ENCODE measurements around the gene IL12RB2.

IL12RB2 gene

DNA sequence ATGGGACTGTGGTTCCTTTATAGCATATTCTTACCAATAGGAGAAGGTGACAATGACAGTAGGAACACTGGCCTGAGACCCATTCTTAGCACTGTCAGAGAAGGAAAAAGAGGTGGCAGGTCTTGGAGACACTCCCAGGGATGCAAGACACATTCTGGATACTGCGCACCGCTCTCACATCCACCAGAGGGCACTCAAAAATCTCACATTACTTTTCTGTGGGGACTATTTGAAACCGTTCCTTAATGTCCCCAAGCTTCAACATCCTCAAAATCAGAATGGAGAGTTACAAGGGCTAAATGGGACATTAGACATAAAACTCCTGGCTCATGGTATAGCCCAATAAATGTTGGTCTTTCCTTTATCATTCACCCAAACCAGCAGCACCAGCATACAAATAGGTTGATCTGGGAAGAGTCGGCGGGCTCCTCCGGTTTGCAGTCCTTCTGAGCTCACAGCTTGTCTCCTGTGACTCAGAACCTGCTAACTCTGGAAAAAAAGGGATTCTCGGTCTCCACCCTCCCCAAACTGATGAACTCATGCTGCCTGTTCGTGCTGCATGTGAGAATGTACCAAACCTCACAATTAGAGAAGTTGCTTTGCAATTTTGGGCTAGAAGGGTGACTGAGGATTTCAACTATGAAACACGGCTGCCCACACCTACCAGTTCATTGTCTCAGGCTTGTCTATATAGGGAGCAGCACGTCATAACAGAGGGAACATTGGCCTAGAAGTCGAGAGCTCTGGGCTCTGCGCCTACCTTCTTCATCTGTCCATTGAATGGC, 40.2 kb downstream of the IL12RB2 start:
- H3K36me3 Mint-ChIP-seq (ENCODE audit: low read depth): no peaks in the 10 kb centered on the region
- no peaks in the 10 kb centered on the region for H3K27me3 Mint-ChIP-seq
- H3K9me3 Mint-ChIP-seq: no peaks in the 10 kb centered on the region

GRCh38 chr1:67348586-67349252, 41.0 kb downstream of the IL12RB2 start:
- Mint-ChIP-seq H3K27ac (no peak overlapping the region), H3K36me3 (ENCODE audit: low read depth) (no peaks in the 10 kb centered on the region), H3K9me3 (no peaks in the 10 kb centered on the region), H3K4me1 (ENCODE audit: low read depth) (no peaks in the 10 kb centered on the region), H3K27me3 (no peaks in the 10 kb centered on the region), H3K4me3 (no peak overlapping the region)
- intact Hi-C loops (cut with micrococcal nuclease): no loop called here

More for the DNA sequence above, 40.2 kb downstream of the IL12RB2 start:
- Mint-ChIP-seq H3K27ac (no peak overlapping the region), H3K4me3 (no peak overlapping the region), H3K4me1 (ENCODE audit: low read depth) (no peaks in the 10 kb centered on the region)
- intact Hi-C loops (cut with micrococcal nuclease): loop anchor here (1.0 kb wide), 1 partner anchor 152 kb away; no protein-coding TSS in a partner anchor

DNA sequence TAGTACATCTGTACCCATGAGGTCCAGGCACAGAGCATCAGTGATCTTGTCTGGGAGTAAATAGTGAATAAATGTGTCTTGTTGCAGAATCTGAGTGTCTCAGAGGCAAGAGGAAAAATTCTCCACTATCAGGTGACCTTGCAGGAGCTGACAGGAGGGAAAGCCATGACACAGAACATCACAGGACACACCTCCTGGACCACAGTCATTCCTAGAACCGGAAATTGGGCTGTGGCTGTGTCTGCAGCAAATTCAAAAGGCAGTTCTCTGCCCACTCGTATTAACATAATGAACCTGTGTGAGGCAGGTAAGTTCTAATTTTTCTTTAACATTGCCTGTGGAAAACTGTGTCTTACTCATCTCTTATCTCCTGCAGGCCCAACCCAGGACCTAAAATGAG, 43.1 kb downstream of the IL12RB2 start:
- no peaks in the 10 kb centered on the region for H3K4me1 Mint-ChIP-seq (ENCODE audit: low read depth)
- H3K27me3 Mint-ChIP-seq: no peaks in the 10 kb centered on the region
- H3K9me3 Mint-ChIP-seq: no peaks in the 10 kb centered on the region
- H3K27ac Mint-ChIP-seq: no peak overlapping the region
- H3K4me3 Mint-ChIP-seq: no peak overlapping the region
- intact Hi-C loops (cut with micrococcal nuclease): no loop called here
- no peaks in the 10 kb centered on the region for H3K36me3 Mint-ChIP-seq (ENCODE audit: low read depth)

- no peaks in the 10 kb centered on the region for H3K27me3 Mint-ChIP-seq
- H3K4me1 Mint-ChIP-seq (ENCODE audit: low read depth): no peaks in the 10 kb centered on the region
- no peak overlapping the region for H3K27ac Mint-ChIP-seq
- H3K9me3 Mint-ChIP-seq: no peaks in the 10 kb centered on the region
- H3K36me3 Mint-ChIP-seq (ENCODE audit: low read depth): no peaks in the 10 kb centered on the region
- no peak overlapping the region for H3K4me3 Mint-ChIP-seq
- intact Hi-C loops (cut with micrococcal nuclease): no loop called here
Measured at GRCh38 chr1:67352211-67352610, 44.5 kb downstream of the IL12RB2 start.

DNA sequence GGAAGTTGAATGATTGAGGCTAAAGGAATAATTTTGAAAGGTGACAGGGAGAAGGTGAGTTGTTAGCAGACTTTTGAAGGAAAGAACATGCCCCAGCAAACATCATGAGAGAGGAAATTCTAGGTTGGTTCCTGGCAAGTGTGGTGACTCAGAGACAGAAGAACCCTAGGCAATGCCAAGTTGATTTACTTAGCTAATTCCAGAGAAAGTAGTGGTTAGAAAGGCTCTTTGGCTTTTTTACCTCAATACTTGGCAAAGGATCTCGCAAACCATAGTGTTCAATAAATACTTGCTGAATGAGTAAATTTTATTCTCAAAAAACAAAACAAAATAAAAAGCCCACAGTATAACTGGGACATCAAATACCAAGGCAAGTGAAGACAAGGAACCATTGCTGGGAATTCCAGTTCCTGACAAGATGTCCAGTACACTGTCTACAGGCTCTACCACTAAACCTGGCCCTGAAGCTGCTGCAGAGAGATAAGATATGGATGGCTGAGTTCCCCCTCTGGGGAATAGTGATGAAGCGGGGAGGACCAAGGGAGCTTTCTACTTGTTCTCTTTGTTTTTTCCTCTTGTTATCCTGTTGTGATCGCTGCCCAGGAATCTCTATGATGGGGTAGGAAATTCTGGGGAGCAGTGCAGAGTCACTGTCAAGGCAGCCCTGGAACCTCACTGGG, 48.2 kb downstream of the IL12RB2 start:
- intact Hi-C loops (cut with micrococcal nuclease): no loop called here
- no peak overlapping the region for H3K27ac Mint-ChIP-seq
- no peak overlapping the region for H3K4me3 Mint-ChIP-seq
- H3K27me3 Mint-ChIP-seq: no peaks in the 10 kb centered on the region
- no peaks in the 10 kb centered on the region for H3K9me3 Mint-ChIP-seq
- no peaks in the 10 kb centered on the region for H3K36me3 Mint-ChIP-seq (ENCODE audit: low read depth)
- H3K4me1 Mint-ChIP-seq (ENCODE audit: low read depth): no peaks in the 10 kb centered on the region

DNA sequence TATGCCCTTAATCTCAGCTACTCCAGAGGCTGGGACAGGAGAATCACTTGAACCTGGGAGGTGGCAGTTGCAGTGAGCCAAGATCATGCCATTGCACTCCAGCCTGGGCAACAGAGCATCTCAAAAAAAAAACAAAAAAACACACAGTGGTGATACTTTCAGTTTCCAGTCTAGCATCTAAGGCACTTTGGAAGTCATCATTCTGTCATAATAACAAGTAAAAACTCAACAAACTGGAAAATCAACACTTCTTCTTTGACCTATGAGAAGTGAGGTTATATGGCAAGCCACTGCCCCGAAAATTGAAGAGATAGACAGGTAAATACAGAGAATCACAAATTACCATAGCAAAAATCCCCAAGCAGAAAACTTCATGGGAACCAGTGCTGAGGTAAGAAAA, 51.9 kb downstream of the IL12RB2 start:
- no peaks in the 10 kb centered on the region for H3K36me3 Mint-ChIP-seq (ENCODE audit: low read depth)
- H3K27me3 Mint-ChIP-seq: no peaks in the 10 kb centered on the region
- no peaks in the 10 kb centered on the region for H3K4me1 Mint-ChIP-seq (ENCODE audit: low read depth)
- H3K27ac Mint-ChIP-seq: no peak overlapping the region
- H3K9me3 Mint-ChIP-seq: no peaks in the 10 kb centered on the region
- no peak overlapping the region for H3K4me3 Mint-ChIP-seq
- intact Hi-C loops (cut with micrococcal nuclease): no loop called here

DNA sequence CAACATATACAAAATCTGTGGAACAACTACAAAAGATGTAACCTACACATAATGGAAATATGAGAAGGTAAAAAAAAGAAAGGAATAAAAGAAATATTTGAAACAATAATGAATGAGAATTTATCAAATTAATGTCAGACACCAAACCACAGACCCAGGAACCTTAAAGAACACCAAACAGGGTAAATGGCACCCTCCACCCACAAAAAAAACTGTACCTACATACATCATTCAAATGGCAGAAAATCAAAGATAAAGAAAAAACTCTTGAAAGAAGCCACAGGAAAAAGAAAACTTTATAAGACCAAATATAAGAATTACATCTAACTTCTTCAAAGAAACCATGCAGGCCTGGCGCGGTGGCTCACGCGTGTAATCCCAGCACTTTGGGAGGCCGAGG, 54.0 kb downstream of the IL12RB2 start:
- H3K4me3 Mint-ChIP-seq: no peak overlapping the region
- H3K9me3 Mint-ChIP-seq: no peaks in the 10 kb centered on the region
- H3K27ac Mint-ChIP-seq: no peak overlapping the region
- no peaks in the 10 kb centered on the region for H3K27me3 Mint-ChIP-seq
- no peaks in the 10 kb centered on the region for H3K36me3 Mint-ChIP-seq (ENCODE audit: low read depth)
- H3K4me1 Mint-ChIP-seq (ENCODE audit: low read depth): no peaks in the 10 kb centered on the region
- intact Hi-C loops (cut with micrococcal nuclease): no loop called here

DNA sequence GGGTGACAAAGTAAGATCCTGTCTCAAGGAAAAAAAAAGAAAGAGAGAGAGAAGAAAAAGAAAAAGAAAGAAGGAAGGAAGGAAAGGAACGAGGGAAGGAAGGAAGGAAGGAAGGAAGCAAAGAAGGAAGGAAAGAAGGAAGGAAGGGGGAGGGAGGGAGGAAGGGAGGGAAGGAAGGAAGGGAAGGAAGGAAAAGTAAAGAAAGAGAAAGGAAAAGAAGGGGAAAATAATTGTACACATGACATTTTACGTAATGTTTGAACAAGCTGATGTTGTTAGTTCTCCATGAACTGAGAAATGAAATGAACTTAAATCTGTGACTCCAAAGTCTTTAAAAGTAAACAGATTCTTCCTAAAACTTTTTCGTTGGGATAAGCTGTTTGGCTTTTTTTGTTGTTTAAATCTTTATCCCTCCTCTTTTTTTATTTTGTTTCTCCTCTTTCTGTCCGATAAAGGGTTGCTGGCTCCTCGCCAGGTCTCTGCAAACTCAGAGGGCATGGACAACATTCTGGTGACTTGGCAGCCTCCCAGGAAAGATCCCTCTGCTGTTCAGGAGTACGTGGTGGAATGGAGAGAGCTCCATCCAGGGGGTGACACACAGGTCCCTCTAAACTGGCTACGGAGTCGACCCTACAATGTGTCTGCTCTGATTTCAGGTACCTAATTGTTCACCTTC, 59.8 kb downstream of the IL12RB2 start:
- Mint-ChIP-seq H3K27ac (no peak overlapping the region), H3K4me3 (no peak overlapping the region), H3K36me3 (ENCODE audit: low read depth) (no peaks in the 10 kb centered on the region), H3K9me3 (no peaks in the 10 kb centered on the region), H3K27me3 (no peaks in the 10 kb centered on the region), H3K4me1 (ENCODE audit: low read depth) (no peaks in the 10 kb centered on the region)
- intact Hi-C loops (cut with micrococcal nuclease): no loop called here

GRCh38 chr1:67368046-67368514, 60.4 kb downstream of the IL12RB2 start:
- intact Hi-C loops (cut with micrococcal nuclease): no loop called here
- Mint-ChIP-seq H3K4me3 (no peak overlapping the region), H3K27me3 (no peaks in the 10 kb centered on the region), H3K4me1 (ENCODE audit: low read depth) (no peaks in the 10 kb centered on the region), H3K36me3 (ENCODE audit: low read depth) (no peaks in the 10 kb centered on the region), H3K27ac (no peak overlapping the region), H3K9me3 (no peaks in the 10 kb centered on the region)

DNA sequence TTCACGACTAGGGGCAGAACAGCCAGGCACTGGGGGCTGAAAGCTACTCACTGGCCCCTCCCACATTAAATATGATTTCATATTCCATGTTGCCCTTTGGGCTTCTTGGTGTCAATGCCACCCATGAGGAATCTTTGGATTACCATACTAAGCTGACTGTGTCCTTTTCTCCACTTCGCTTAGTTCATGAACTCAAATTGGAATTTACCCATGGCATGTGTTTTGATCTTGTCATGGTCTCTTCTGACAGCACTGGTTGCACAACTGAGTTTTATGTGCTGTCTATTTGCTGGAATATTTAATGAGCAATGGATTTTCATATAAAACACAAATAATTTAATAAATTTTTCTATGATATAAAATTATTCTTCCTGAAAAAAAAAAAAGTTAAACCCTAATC, 63.4 kb downstream of the IL12RB2 start:
- no peak overlapping the region for H3K4me3 Mint-ChIP-seq
- H3K9me3 Mint-ChIP-seq: no peaks in the 10 kb centered on the region
- no peak overlapping the region for H3K27ac Mint-ChIP-seq
- intact Hi-C loops (cut with micrococcal nuclease): no loop called here
- no peaks in the 10 kb centered on the region for H3K36me3 Mint-ChIP-seq (ENCODE audit: low read depth)
- H3K27me3 Mint-ChIP-seq: no peaks in the 10 kb centered on the region
- H3K4me1 Mint-ChIP-seq (ENCODE audit: low read depth): no peaks in the 10 kb centered on the region

- Mint-ChIP-seq H3K4me1 (ENCODE audit: low read depth) (no peaks in the 10 kb centered on the region), H3K36me3 (ENCODE audit: low read depth) (no peaks in the 10 kb centered on the region), H3K27ac (no peak overlapping the region), H3K4me3 (no peak overlapping the region), H3K9me3 (no peaks in the 10 kb centered on the region), H3K27me3 (no peaks in the 10 kb centered on the region)
- intact Hi-C loops (cut with micrococcal nuclease): no loop called here
Measured at GRCh38 chr1:67371681-67372080, 64.0 kb downstream of the IL12RB2 start.

- intact Hi-C loops (cut with micrococcal nuclease): no loop called here
- H3K9me3 Mint-ChIP-seq: no peaks in the 10 kb centered on the region
- no peaks in the 10 kb centered on the region for H3K36me3 Mint-ChIP-seq (ENCODE audit: low read depth)
- H3K27ac Mint-ChIP-seq: no peak overlapping the region
- no peaks in the 10 kb centered on the region for H3K27me3 Mint-ChIP-seq
- H3K4me3 Mint-ChIP-seq: no peak overlapping the region
- H3K4me1 Mint-ChIP-seq (ENCODE audit: low read depth): no peaks in the 10 kb centered on the region
Measured at GRCh38 chr1:67372136-67372535, 64.5 kb downstream of the IL12RB2 start.

DNA sequence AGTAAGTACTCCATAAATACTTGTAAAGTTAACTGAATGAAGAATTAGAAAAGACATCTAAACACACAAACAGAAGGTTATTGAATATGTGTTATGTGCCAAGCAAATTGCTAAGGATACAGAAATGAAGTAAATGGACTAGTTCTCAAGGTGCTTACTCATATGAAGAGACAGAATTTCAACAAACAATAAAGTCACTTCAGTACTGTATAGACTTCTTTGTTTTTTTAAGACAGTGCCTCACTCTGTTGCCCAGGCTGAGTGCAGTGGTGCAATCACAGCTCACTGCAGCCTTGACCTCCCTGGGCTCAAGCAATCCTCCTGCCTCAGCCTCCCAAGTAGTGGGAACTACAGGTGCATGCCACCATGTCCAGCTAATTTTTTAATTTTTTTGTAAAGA, 65.2 kb downstream of the IL12RB2 start:
- no peaks in the 10 kb centered on the region for H3K4me1 Mint-ChIP-seq (ENCODE audit: low read depth)
- no peaks in the 10 kb centered on the region for H3K9me3 Mint-ChIP-seq
- H3K36me3 Mint-ChIP-seq (ENCODE audit: low read depth): no peaks in the 10 kb centered on the region
- no peak overlapping the region for H3K4me3 Mint-ChIP-seq
- no peaks in the 10 kb centered on the region for H3K27me3 Mint-ChIP-seq
- H3K27ac Mint-ChIP-seq: no peak overlapping the region
- intact Hi-C loops (cut with micrococcal nuclease): no loop called here

DNA sequence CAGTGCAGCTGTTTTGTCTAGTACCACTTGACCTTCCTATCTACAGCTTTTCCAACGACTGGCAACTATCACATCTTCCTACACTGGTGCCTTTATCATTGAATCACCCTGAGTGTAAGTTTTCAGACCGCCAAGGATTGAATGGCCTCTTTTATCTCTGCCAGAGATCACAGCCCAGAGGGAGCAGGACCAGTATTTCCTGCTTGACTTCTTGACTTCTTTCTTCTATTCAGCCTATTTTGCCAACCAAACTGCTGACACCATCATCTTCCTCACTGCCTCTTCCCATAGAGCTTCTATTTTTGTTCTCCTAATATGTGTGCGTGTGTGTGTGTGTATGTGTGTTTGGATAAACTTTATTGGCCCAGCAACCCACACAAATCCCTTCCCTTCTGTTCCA, 68.7 kb downstream of the IL12RB2 start:
- Mint-ChIP-seq H3K9me3 (no peaks in the 10 kb centered on the region), H3K36me3 (ENCODE audit: low read depth) (no peaks in the 10 kb centered on the region), H3K27ac (no peak overlapping the region), H3K4me1 (ENCODE audit: low read depth) (no peaks in the 10 kb centered on the region), H3K4me3 (no peak overlapping the region), H3K27me3 (no peaks in the 10 kb centered on the region)
- intact Hi-C loops (cut with micrococcal nuclease): no loop called here
